ENCODE measurements around the gene TNNC2. TPM values are rescaled to one million over a fixed set of nuclear protein-coding genes. Genes with fewer than 3 reads are reported as not detected.

TNNC2 gene
- total RNA-seq, 1 experiment from 2014 or later = 4.6 TPM

DNA sequence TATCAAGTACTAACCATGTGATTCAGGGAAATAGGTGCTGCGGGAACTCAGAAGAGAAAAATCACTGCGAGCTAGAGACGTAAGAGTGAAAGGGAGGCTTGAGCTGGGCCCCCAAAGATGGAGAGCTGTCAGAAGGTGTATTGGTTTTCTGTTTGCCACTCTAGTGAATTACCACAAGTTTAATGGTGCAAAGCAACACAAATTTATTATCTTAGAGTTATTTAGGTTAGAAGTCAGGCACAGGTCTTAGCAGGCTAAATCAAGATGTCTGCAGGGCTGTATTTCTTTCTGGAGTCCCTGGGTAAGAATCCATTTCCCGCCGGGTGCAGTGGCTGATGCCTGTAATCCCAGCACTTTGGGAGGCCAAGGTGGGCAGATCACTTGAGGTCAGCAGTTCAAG, 32.8 kb upstream of the TNNC2 start:
- Histone ChIP-seq H3K9ac (ENCODE audit: extremely low read depth, insufficient read length, low read length) (no peak overlapping the region), H2BK12ac (ENCODE audit: insufficient read length, low read depth, low read length) (no peak overlapping the region), H2BK20ac (ENCODE audit: low read depth, low read length, poor library complexity, severe bottlenecking) (no peak overlapping the region), H3K79me1 (ENCODE audit: insufficient read depth, low read depth, low read length, poor library complexity, severe bottlenecking) (no peaks in the 10 kb centered on the region), H3K27me3 (ENCODE audit: insufficient read depth, low read length) (no peaks in the 10 kb centered on the region), H4K5ac (ENCODE audit: insufficient read length, low read depth, low read length) (no peak overlapping the region), H4K8ac (replicated peaks; ENCODE audit: insufficient read length, low read depth, low read length) (no peak overlapping the region), H3K27ac (ENCODE audit: insufficient read length, low read depth, low read length) (no peak overlapping the region), H3K9me3 (ENCODE audit: control insufficient read depth, low read depth, low read length) (no peaks in the 10 kb centered on the region), H2BK15ac (ENCODE audit: low read depth, low read length) (no peak overlapping the region), H3K14ac (ENCODE audit: insufficient read depth, low read length) (no peak overlapping the region), H3K23me2 (ENCODE audit: insufficient read length, low read depth, low read length, poor library complexity, severe bottlenecking) (peaks cover 5% of the 10 kb centered on the region), H3K4me2 (ENCODE audit: insufficient read depth, insufficient read length, low read length) (no peak overlapping the region), H4K91ac (ENCODE audit: insufficient read length, low read depth, low read length) (no peak overlapping the region), H3K18ac (ENCODE audit: insufficient read length, low read depth, low read length) (no peak overlapping the region), H3K4ac (ENCODE audit: low read depth, low read length) (no peak overlapping the region), H3T11ph (ENCODE audit: low read length) (no peak overlapping the region), H3K79me2 (ENCODE audit: insufficient read depth, low read length) (peaks cover 3% of the 10 kb centered on the region; the same call in 1 of the 2 replicates), H2AK5ac (ENCODE audit: insufficient read length, low read length) (no peak overlapping the region), H2BK5ac (ENCODE audit: insufficient read length, low read length) (no peak overlapping the region), H3K23ac (ENCODE audit: insufficient read length, low read depth, low read length) (no peak overlapping the region), H3K4me1 (ENCODE audit: insufficient read depth, low read length) (peaks cover 5% of the 10 kb centered on the region; the same call in 1 of the 2 replicates), H3K56ac (ENCODE audit: insufficient read length, low read depth, low read length) (no peak overlapping the region), H2BK120ac (ENCODE audit: low read depth, low read length, poor library complexity, severe bottlenecking) (no peak overlapping the region), H4K20me1 (ENCODE audit: control insufficient read depth, insufficient read depth, insufficient read length) (peaks cover 2% of the 10 kb centered on the region), H2AFZ (ENCODE audit: low read length) (no peak overlapping the region)
- no peak overlapping the region for H3K4me3 Mint-ChIP-seq
- H3K27ac Mint-ChIP-seq = no peak overlapping the region
- no peak for DNase-seq
- H3K4me1 Mint-ChIP-seq = peaks cover 32 to 35% of the 10 kb centered on the region in 2 experiments
- TF ChIP-seq, protein P1, sequence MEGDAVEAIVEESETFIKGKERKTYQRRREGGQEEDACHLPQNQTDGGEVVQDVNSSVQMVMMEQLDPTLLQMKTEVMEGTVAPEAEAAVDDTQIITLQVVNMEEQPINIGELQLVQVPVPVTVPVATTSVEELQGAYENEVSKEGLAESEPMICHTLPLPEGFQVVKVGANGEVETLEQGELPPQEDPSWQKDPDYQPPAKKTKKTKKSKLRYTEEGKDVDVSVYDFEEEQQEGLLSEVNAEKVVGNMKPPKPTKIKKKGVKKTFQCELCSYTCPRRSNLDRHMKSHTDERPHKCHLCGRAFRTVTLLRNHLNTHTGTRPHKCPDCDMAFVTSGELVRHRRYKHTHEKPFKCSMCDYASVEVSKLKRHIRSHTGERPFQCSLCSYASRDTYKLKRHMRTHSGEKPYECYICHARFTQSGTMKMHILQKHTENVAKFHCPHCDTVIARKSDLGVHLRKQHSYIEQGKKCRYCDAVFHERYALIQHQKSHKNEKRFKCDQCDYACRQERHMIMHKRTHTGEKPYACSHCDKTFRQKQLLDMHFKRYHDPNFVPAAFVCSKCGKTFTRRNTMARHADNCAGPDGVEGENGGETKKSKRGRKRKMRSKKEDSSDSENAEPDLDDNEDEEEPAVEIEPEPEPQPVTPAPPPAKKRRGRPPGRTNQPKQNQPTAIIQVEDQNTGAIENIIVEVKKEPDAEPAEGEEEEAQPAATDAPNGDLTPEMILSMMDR (conservative IDR thresholded peaks at IDR 0.05) = no peak
- no peaks in the 10 kb centered on the region for H3K27me3 Mint-ChIP-seq (ENCODE audit: low read depth)
- H3K36me3 Mint-ChIP-seq (ENCODE audit: insufficient read depth in 1 of 3, low read depth in 3 of 3) = peaks cover 2 to 7% (median 3%) of the 10 kb centered on the region in 3 experiments; a peak in 3 of 7 replicates
- H3K9me3 Mint-ChIP-seq = no peaks in the 10 kb centered on the region
- no CpG with 5 or more reads among the region's 5 CpGs for WGBS (ENCODE audit: extremely low coverage, insufficient read length, low lambda C conversion rate)

Data from H9 (cell line).